Measurements from ENCODE around the gene BLOC1S1.

GRCh38 chr12:55704824-55705718 is 10.8 kb upstream of the BLOC1S1 start:
- TF ChIP-seq CTCF (IDR thresholded peaks at IDR 0.05) (no peak), POLR2A (IDR thresholded peaks at IDR 0.05; ENCODE audit: low read length) (no peak), HOXA7 (CRISPR knock-in tag; IDR thresholded peaks at IDR 0.05) (no peak), EP300 (IDR thresholded peaks at IDR 0.05) (no peak), RNF2 (IDR thresholded peaks at IDR 0.05; ENCODE audit: borderline replicate concordance, low read depth) (no peak), SMC3 (IDR thresholded peaks at IDR 0.05) (no peak)

All from A549 (cell line).